ENCODE data around the gene OXA1L.

DNA sequence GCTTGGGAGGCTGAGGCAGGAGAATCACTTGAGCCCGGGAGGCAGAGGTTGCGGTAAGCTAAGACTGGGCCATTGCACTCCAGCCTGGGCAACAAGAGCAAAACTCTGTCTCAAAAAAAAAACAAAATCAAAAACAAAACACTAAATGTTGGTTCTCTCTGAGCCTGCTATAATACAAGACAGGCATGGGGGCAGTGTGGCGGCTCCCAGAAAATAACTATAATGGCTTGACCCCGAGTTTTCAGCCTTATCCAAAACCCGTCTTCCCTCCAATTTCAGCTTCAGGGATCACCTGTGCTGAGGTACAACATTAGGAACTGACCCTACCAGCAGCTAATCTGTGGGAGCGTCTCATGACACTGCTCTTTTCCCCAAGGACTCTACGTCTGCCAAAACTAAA is 47.9 kb downstream of the OXA1L start:
- TF ChIP-seq, protein P1, sequence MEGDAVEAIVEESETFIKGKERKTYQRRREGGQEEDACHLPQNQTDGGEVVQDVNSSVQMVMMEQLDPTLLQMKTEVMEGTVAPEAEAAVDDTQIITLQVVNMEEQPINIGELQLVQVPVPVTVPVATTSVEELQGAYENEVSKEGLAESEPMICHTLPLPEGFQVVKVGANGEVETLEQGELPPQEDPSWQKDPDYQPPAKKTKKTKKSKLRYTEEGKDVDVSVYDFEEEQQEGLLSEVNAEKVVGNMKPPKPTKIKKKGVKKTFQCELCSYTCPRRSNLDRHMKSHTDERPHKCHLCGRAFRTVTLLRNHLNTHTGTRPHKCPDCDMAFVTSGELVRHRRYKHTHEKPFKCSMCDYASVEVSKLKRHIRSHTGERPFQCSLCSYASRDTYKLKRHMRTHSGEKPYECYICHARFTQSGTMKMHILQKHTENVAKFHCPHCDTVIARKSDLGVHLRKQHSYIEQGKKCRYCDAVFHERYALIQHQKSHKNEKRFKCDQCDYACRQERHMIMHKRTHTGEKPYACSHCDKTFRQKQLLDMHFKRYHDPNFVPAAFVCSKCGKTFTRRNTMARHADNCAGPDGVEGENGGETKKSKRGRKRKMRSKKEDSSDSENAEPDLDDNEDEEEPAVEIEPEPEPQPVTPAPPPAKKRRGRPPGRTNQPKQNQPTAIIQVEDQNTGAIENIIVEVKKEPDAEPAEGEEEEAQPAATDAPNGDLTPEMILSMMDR (conservative IDR thresholded peaks at IDR 0.05 in 1 of 2, IDR thresholded peaks at IDR 0.05 in 1 of 2; ENCODE audit: extremely low read depth in 1 of 2, insufficient read depth in 1 of 2, low read depth in 1 of 2, low read length in 2 of 2): no peak
- no peak for TF ChIP-seq EZH2 (IDR thresholded peaks at IDR 0.05; ENCODE audit: borderline replicate concordance, low read length)

Measured in mammary epithelial cell (primary cell).